ENCODE data around the gene WDR37. TPM values are rescaled to one million over a fixed set of nuclear protein-coding genes. Genes with fewer than 3 reads are reported as not detected.

WDR37 gene
- total RNA-seq, 2 donors from 2014 or later: 23.8 to 31.3 TPM

DNA sequence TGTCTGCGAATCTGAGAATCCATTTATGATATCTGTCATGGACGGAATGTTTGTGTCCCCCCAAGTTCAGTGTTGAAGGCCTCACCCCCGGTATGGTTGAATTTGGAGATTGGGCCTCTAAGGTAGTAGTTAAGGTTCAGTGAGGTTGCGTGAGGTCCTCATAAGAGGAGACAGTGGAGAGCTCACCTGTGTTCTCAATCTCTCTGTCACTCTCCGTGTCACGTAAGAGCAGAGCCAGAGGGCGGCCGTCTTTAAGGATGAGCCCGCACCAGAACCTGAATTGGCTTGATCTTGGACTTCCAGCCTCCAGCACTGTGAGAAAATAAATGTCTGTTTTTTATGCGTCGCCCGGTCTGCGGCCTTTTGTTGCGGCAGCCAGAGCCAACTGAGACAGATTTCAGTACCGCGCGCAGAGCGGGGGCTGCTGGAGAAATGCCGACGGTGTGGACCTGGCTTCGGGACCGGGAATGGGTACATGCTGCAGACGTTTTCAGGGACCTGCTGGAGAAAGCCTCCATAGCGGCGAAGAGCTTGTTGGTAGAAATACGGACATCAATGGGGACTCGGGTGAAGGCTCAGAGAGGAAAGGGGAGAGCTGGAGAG lies 40.2 kb downstream of the WDR37 start:
- Mint-ChIP-seq H3K36me3 (ENCODE audit: low read depth) (peaks cover 5% of the 10 kb centered on the region), H3K9me3 (no peaks in the 10 kb centered on the region), H3K4me1 (peaks cover 6% of the 10 kb centered on the region), H3K27ac (no peak overlapping the region), H3K27me3 (no peaks in the 10 kb centered on the region), H3K4me3 (no peak overlapping the region)
- ATAC-seq (replicated peaks): no peak

- Mint-ChIP-seq H3K36me3 (ENCODE audit: low read depth) (no peaks in the 10 kb centered on the region), H3K27me3 (no peaks in the 10 kb centered on the region), H3K27ac (no peak overlapping the region), H3K4me1 (peaks cover 17% of the 10 kb centered on the region), H3K4me3 (no peak overlapping the region), H3K9me3 (no peaks in the 10 kb centered on the region)
- ATAC-seq (replicated peaks): no peak
These were observed 41.3 kb downstream of the WDR37 start for GRCh38 chr10:1097436-1097835.

DNA sequence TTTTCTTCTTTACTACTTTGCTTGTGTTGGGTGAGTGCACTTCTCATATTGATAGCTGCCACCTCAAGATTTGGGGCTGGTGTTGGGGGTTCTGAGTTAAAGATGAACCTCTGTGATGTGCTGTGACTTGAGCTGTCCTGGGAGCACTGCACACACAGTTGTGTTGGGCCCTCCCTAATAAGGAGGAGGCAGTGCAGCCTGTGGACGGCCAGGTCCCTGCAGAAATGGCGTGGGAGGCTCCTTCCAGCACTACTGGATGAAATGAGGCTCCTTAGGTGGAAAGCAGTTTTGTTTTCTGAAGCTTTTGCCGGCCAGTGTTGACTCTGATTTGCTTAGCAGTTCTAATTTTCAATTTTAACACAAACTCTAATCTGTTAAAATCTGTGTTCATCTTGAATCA lies 44.0 kb downstream of the WDR37 start:
- H3K4me1 Mint-ChIP-seq: peaks cover 20% of the 10 kb centered on the region
- no peak overlapping the region for H3K4me3 Mint-ChIP-seq
- H3K9me3 Mint-ChIP-seq: no peaks in the 10 kb centered on the region
- H3K27ac Mint-ChIP-seq: no peak overlapping the region
- no peaks in the 10 kb centered on the region for H3K36me3 Mint-ChIP-seq (ENCODE audit: low read depth)
- H3K27me3 Mint-ChIP-seq: no peaks in the 10 kb centered on the region
- ATAC-seq (replicated peaks): no peak

- Mint-ChIP-seq H3K27ac (peak overlapping the region; percentile 36), H3K36me3 (ENCODE audit: low read depth) (no peaks in the 10 kb centered on the region), H3K27me3 (no peaks in the 10 kb centered on the region), H3K4me3 (no peak overlapping the region), H3K9me3 (no peaks in the 10 kb centered on the region), H3K4me1 (peaks cover 20% of the 10 kb centered on the region)
- ATAC-seq (replicated peaks): no peak
These were observed 44.6 kb downstream of the WDR37 start for GRCh38 chr10:1100691-1101368.

- Mint-ChIP-seq H3K36me3 (ENCODE audit: low read depth) (no peaks in the 10 kb centered on the region), H3K9me3 (no peaks in the 10 kb centered on the region), H3K27me3 (no peaks in the 10 kb centered on the region), H3K4me3 (peak overlapping the region; percentile 38), H3K4me1 (peaks cover 20% of the 10 kb centered on the region), H3K27ac (peak overlapping the region; percentile 57)
- no peak for ATAC-seq (replicated peaks)
These were observed 45.8 kb downstream of the WDR37 start for GRCh38 chr10:1101946-1102345.

DNA sequence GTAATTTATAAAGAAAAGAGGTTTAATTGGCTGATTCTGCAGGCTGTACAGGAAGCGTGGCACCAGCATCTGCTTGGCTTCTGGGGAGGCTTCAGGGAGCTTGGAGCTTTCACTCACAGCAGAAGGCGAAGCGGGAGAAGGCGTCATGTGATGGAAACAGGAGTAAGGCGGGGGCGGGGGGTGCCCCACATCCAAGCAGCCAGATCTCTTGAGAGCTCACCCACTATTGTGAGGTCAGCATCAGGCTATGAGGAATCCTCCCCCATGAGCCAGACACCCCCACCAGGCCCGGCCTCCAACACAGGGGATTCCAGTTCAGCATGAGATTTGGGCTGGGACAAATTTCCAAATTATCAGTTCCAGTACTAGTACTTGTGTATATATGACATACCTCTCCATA lies 46.2 kb downstream of the WDR37 start:
- Mint-ChIP-seq H3K36me3 (ENCODE audit: low read depth) (no peaks in the 10 kb centered on the region), H3K9me3 (no peaks in the 10 kb centered on the region), H3K27ac (peak overlapping the region; percentile 57), H3K4me3 (peak overlapping the region; percentile 38), H3K27me3 (no peaks in the 10 kb centered on the region), H3K4me1 (peaks cover 20% of the 10 kb centered on the region)
- peak; percentile 90 for ATAC-seq (replicated peaks)

DNA sequence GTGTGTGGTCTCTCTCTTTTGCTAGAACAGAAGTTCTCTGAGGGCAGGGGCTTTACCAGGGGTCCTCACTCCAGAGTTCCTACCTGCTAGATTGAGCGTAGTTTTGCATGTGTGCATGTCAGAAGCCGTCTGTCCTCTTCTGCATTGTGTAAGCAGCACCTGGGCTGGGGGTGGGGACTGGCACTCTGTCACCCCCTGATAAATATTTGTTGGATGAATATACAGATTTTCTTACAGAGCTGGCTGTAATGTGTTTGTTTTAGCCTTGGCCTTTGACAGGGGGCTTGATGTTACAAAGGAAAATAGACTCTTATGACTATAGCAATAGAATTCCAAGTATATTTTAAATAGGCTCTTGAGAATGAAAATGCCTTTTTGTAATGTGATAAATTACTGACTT lies 46.6 kb downstream of the WDR37 start:
- Mint-ChIP-seq H3K9me3 (no peaks in the 10 kb centered on the region), H3K4me3 (no peak overlapping the region), H3K27me3 (no peaks in the 10 kb centered on the region), H3K27ac (peak overlapping the region; percentile 57), H3K4me1 (peaks cover 20% of the 10 kb centered on the region), H3K36me3 (ENCODE audit: low read depth) (no peaks in the 10 kb centered on the region)
- no peak for ATAC-seq (replicated peaks)

DNA sequence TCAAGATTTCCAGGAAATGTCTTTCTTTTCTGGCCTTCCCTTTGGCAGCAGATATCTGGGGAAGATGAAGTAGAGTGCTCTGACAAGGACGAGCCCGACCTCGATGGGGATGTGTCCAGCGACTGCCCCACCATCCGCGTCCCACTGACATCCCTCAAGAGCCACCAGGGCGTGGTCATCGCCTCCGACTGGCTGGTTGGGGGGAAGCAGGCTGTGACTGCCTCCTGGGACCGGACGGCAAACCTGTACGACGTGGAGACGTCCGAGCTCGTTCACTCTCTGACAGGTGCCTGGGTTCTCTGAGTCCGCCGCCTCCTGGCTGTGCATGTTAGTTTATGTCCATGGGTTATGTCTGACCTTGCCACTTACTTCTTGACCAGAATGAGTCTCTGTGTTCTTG lies 47.4 kb downstream of the WDR37 start:
- no peaks in the 10 kb centered on the region for H3K36me3 Mint-ChIP-seq (ENCODE audit: low read depth)
- H3K4me1 Mint-ChIP-seq: peaks cover 20% of the 10 kb centered on the region
- H3K27me3 Mint-ChIP-seq: no peaks in the 10 kb centered on the region
- H3K4me3 Mint-ChIP-seq: no peak overlapping the region
- no peaks in the 10 kb centered on the region for H3K9me3 Mint-ChIP-seq
- ATAC-seq (replicated peaks): no peak
- no peak overlapping the region for H3K27ac Mint-ChIP-seq

- ATAC-seq (replicated peaks): no peak
- no peak overlapping the region for H3K27ac Mint-ChIP-seq
- H3K36me3 Mint-ChIP-seq (ENCODE audit: low read depth): peaks cover 8% of the 10 kb centered on the region
- H3K9me3 Mint-ChIP-seq: no peaks in the 10 kb centered on the region
- H3K4me3 Mint-ChIP-seq: no peak overlapping the region
- peaks cover 16% of the 10 kb centered on the region for H3K4me1 Mint-ChIP-seq
- H3K27me3 Mint-ChIP-seq: no peaks in the 10 kb centered on the region
These were observed 48.8 kb downstream of the WDR37 start for GRCh38 chr10:1104971-1105370.

DNA sequence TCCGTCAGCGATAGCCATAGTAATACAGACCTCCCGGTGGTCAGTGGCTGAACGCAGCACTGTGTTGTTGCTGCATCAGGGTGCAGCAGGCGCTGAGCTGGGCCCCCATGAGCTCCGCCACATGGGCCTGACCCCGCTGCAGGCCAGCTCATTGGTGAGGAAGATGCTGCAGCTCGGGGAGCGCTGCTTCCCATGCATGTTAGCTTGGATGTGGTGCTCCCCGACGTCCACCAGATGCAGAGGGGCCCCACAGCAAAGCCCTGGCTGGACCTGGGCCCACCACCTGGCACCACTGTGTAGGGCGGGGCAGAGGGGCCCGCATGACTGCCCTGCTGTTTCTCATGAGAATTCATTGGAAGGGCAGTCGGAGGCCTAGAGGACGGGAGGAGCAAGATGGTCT lies 50.8 kb downstream of the WDR37 start:
- H3K4me3 Mint-ChIP-seq: no peak overlapping the region
- H3K4me1 Mint-ChIP-seq: peaks cover 27% of the 10 kb centered on the region
- H3K9me3 Mint-ChIP-seq: no peaks in the 10 kb centered on the region
- H3K36me3 Mint-ChIP-seq (ENCODE audit: low read depth): peaks cover 28% of the 10 kb centered on the region
- H3K27ac Mint-ChIP-seq: no peak overlapping the region
- no peaks in the 10 kb centered on the region for H3K27me3 Mint-ChIP-seq
- ATAC-seq (replicated peaks): no peak

DNA sequence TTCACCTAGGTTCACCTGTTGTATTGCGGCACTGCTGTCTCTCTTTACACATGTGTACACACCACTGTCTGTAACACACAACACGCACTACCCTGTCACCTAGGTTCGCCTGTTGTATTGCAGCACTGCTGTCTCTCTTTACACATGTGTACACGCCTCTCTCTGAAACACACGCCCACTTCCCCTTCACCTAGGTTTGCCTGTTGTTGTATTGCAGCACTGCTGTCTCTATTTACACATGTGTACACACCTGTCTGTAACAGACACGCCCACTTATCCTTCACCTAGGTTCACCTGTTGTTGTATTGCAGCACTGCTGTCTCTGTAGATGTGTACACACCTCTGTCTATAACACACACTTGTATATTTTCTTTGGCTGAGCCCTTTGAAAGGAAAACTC lies 51.5 kb downstream of the WDR37 start:
- no peak for ATAC-seq (replicated peaks)
- no peaks in the 10 kb centered on the region for H3K27me3 Mint-ChIP-seq
- H3K36me3 Mint-ChIP-seq (ENCODE audit: low read depth): peaks cover 35% of the 10 kb centered on the region
- H3K9me3 Mint-ChIP-seq: no peaks in the 10 kb centered on the region
- H3K4me3 Mint-ChIP-seq: no peak overlapping the region
- peaks cover 22% of the 10 kb centered on the region for H3K4me1 Mint-ChIP-seq
- H3K27ac Mint-ChIP-seq: no peak overlapping the region

GRCh38 chr10:1109795-1110673 lies 53.8 kb downstream of the WDR37 start:
- H3K4me1 Mint-ChIP-seq: peaks cover 26% of the 10 kb centered on the region
- peaks cover 58% of the 10 kb centered on the region for H3K36me3 Mint-ChIP-seq (ENCODE audit: low read depth)
- ATAC-seq (replicated peaks): peak; percentile 98

GRCh38 chr10:1110674-1111119 lies 54.5 kb downstream of the WDR37 start:
- no peaks in the 10 kb centered on the region for H3K9me3 Mint-ChIP-seq
- H3K27me3 Mint-ChIP-seq: no peaks in the 10 kb centered on the region
- peaks cover 65% of the 10 kb centered on the region for H3K36me3 Mint-ChIP-seq (ENCODE audit: low read depth)
- H3K4me1 Mint-ChIP-seq: peaks cover 26% of the 10 kb centered on the region
- H3K4me3 Mint-ChIP-seq: peak overlapping the region; percentile 76
- no peak for ATAC-seq (replicated peaks)
- H3K27ac Mint-ChIP-seq: peak overlapping the region; percentile 77

More at GRCh38 chr10:1109795-1110673, 53.8 kb downstream of the WDR37 start:
- H3K4me3 Mint-ChIP-seq: peak overlapping the region; percentile 76
- no peaks in the 10 kb centered on the region for H3K9me3 Mint-ChIP-seq
- H3K27ac Mint-ChIP-seq: peak overlapping the region; percentile 77
- H3K27me3 Mint-ChIP-seq: no peaks in the 10 kb centered on the region

GRCh38 chr10:1114315-1114714 lies 58.1 kb downstream of the WDR37 start:
- ATAC-seq (replicated peaks): no peak
- H3K27me3 Mint-ChIP-seq: no peaks in the 10 kb centered on the region
- H3K4me3 Mint-ChIP-seq: no peak overlapping the region
- peaks cover 96% of the 10 kb centered on the region for H3K36me3 Mint-ChIP-seq (ENCODE audit: low read depth)
- no peaks in the 10 kb centered on the region for H3K9me3 Mint-ChIP-seq
- no peak overlapping the region for H3K27ac Mint-ChIP-seq
- H3K4me1 Mint-ChIP-seq: peaks cover 32% of the 10 kb centered on the region

Measured in activated T-helper 17 cell treated with anti-CD3 and anti-CD28 coated beads, Interleukin-2, amount 50 U/mL, for 72 hours (primary cell).